H1 (cell line): ENCODE data around the gene GRIP1. TPM values are rescaled to one million over a fixed set of nuclear protein-coding genes. Genes with fewer than 3 reads are reported as not detected.

Experiments used
- CTCF ChIA-PET: fragments of 300-600 bp; sonication (Branson Sonifier 250); formaldehyde crosslinking; loops from one replicate; lab custom pipeline; 2021; ENCODE audit not compliant: partially characterized antibody; lab: Charles Lee
- POLR2A ChIA-PET: fragments of 300-600 bp; sonication (Branson Sonifier 250); formaldehyde crosslinking; loops from one replicate; lab custom pipeline; 2021; ENCODE audit warnings: inconsistent platforms; ENCODE audit not compliant: partially characterized antibody; lab: Charles Lee
- DNase-seq, 2 experiments: peaks; one replicate each; pipeline versions ENCODE4 v3.0.0 to v3.0.0-alpha.2; 2010 to 2022; ENCODE audit warnings: low spot score in 2 of 2, low read depth in 1 of 2, mixed read lengths in 1 of 2
- FAIRE-seq: peaks from 2 replicates; lab custom pipeline; 2011; peaks lifted over from hg19 to GRCh38; lab: Jason Lieb, UNC
- H2AFZ ChIP-seq: 2 replicates; pipeline ENCODE4 v1.8.1; 2012; ENCODE audit warnings: low read length, inconsistent platforms
- H2AK5ac ChIP-seq: 2 replicates; pipeline ENCODE4 v1.6.1; 2013; ENCODE audit warnings: low read depth, low read length
- H2BK120ac ChIP-seq: replicated peaks from 2 replicates; pipeline ENCODE3; 2013; ENCODE audit warnings: low read depth, low read length, inconsistent platforms
- H2BK12ac ChIP-seq: 2 replicates; pipeline ENCODE4 v1.6.1; 2013; ENCODE audit warnings: low read depth, low read length
- H2BK15ac ChIP-seq: 2 replicates; pipeline ENCODE4 v1.6.1; 2013; ENCODE audit warnings: low read length
- H2BK20ac ChIP-seq: 2 replicates; pipeline ENCODE4 v1.6.1; 2013; ENCODE audit warnings: low read length
- H2BK5ac ChIP-seq: 2 replicates; pipeline ENCODE4 v1.6.1; 2013; ENCODE audit warnings: low read depth, low read length
- H3K14ac ChIP-seq: 2 replicates; pipeline ENCODE4 v1.6.1; 2013; ENCODE audit warnings: inconsistent platforms; ENCODE audit not compliant: insufficient read length
- H3K18ac ChIP-seq: 2 replicates; pipeline ENCODE4 v1.6.1; 2013; ENCODE audit warnings: low read length; ENCODE audit errors: extremely low read depth
- H3K23ac ChIP-seq: 2 replicates; pipeline ENCODE4 v1.6.1; 2013; ENCODE audit warnings: inconsistent platforms; ENCODE audit not compliant: insufficient read length
- H3K23me2 ChIP-seq: 2 replicates; pipeline ENCODE4 v1.6.1; 2013; ENCODE audit warnings: low read depth, low read length
- H3K27ac ChIP-seq: 2 replicates; pipeline ENCODE4 v1.6.1; 2011; ENCODE audit warnings: low read depth, low read length, inconsistent platforms
- H3K27me3 ChIP-seq, 4 experiments: replicated peaks in 1 of 4; 1 replicate in 1 of 4; 2 replicates in 3 of 4; pipeline versions ENCODE4 v1.6.1 to v1.8.1; 2011 to 2013; ENCODE audit warnings: low read length in 3 of 4, mild to moderate bottlenecking in 3 of 4, inconsistent platforms in 2 of 4, mixed read lengths in 2 of 4, moderate library complexity in 1 of 4; ENCODE audit not compliant: control insufficient read depth in 3 of 4, insufficient read depth in 3 of 4; ENCODE audit errors: extremely low read depth in 1 of 4
- H3K36me3 ChIP-seq, 4 experiments: 2 replicates each; pipeline versions ENCODE4 v1.6.1 to v1.8.1; 2011 to 2013; ENCODE audit warnings: mild to moderate bottlenecking in 4 of 4, low read length in 3 of 4, moderate library complexity in 2 of 4, control low read depth in 1 of 4, inconsistent platforms in 1 of 4; ENCODE audit not compliant: insufficient read depth in 4 of 4, control insufficient read depth in 2 of 4
- H3K4ac ChIP-seq: replicated peaks from 2 replicates; pipeline ENCODE3; 2013; ENCODE audit warnings: low read length, low read depth, mixed read lengths, inconsistent platforms; ENCODE audit not compliant: insufficient read length
- H3K4me1 ChIP-seq, 4 experiments: replicated peaks in 1 of 4; 1 replicate in 1 of 4; 2 replicates in 3 of 4; pipeline versions ENCODE4 v1.6.1 to v1.8.1; 2011 to 2013; ENCODE audit warnings: low read length in 3 of 4, inconsistent platforms in 2 of 4, mixed read lengths in 1 of 4; ENCODE audit not compliant: insufficient read depth in 4 of 4, control insufficient read depth in 3 of 4
- H3K4me2 ChIP-seq, 2 experiments: 2 replicates each; pipeline versions ENCODE4 v1.6.1 to v1.8.1; 2011 to 2013; ENCODE audit warnings: low read depth in 2 of 2, low read length in 2 of 2, control low read depth in 1 of 2, inconsistent platforms in 1 of 2, mild to moderate bottlenecking in 1 of 2; ENCODE audit not compliant: insufficient read depth in 1 of 2
- H3K4me3 ChIP-seq, 4 experiments: fragments of 200-600, 300-600 bp in 1 of 4; sonication (generic), shearing (Covaris generic), sonication (Bioruptor Twin) in 1 of 4; 2 replicates each; pipeline versions ENCODE4 v1.5.1 to v1.8.1; 2011 to 2016; ENCODE audit warnings: low read length in 4 of 4, low read depth in 3 of 4, control low read depth in 2 of 4, inconsistent platforms in 2 of 4, mild to moderate bottlenecking in 2 of 4, mixed read lengths in 1 of 4, moderate library complexity in 1 of 4; ENCODE audit not compliant: insufficient read depth in 2 of 4; ENCODE audit errors: extremely low read depth in 1 of 4
- H3K56ac ChIP-seq: replicated peaks from 2 replicates; pipeline ENCODE3; 2013; ENCODE audit warnings: low read depth, mild to moderate bottlenecking, mixed read lengths, low read length, inconsistent platforms; ENCODE audit not compliant: insufficient read length
- H3K79me1 ChIP-seq: 2 replicates; pipeline ENCODE4 v1.6.1; 2013; ENCODE audit warnings: low read depth, low read length, control low read depth
- H3K79me2 ChIP-seq, 2 experiments: 2 replicates each; pipeline versions ENCODE4 v1.6.1 to v1.8.1; 2012 to 2013; ENCODE audit warnings: low read length in 2 of 2, mild to moderate bottlenecking in 2 of 2, inconsistent platforms in 1 of 2; ENCODE audit not compliant: insufficient read depth in 2 of 2, control insufficient read depth in 1 of 2
- H3K9ac ChIP-seq, 4 experiments: replicated peaks in 1 of 4; 1 replicate in 1 of 4; 2 replicates in 3 of 4; pipeline versions ENCODE4 v1.6.1 to v1.8.1; 2011 to 2013; ENCODE audit warnings: low read depth in 3 of 4, low read length in 3 of 4, control low read depth in 2 of 4, mild to moderate bottlenecking in 2 of 4, moderate library complexity in 2 of 4, inconsistent platforms in 1 of 4; ENCODE audit errors: extremely low read depth in 1 of 4
- H3K9me3 ChIP-seq, 2 experiments: 2 replicates each; pipeline versions ENCODE4 v1.6.1 to v1.8.1; 2012 to 2013; ENCODE audit warnings: mild to moderate bottlenecking in 2 of 2, moderate library complexity in 2 of 2, control low read depth in 1 of 2, inconsistent platforms in 1 of 2, low read depth in 1 of 2, low read length in 1 of 2, mixed read lengths in 1 of 2; ENCODE audit not compliant: insufficient read depth in 2 of 2
- H4K20me1 ChIP-seq, 2 experiments: replicated peaks in 1 of 2; 2 replicates each; pipeline versions ENCODE3 to v1.8.1; 2011 to 2013; ENCODE audit warnings: inconsistent platforms in 2 of 2, low read length in 2 of 2, mild to moderate bottlenecking in 1 of 2; ENCODE audit not compliant: insufficient read depth in 2 of 2, control insufficient read depth in 1 of 2
- H4K5ac ChIP-seq: 2 replicates; pipeline ENCODE4 v1.6.1; 2013; ENCODE audit warnings: low read length, low read depth, mixed read lengths, inconsistent platforms; ENCODE audit not compliant: insufficient read length
- H4K8ac ChIP-seq: 2 replicates; pipeline ENCODE4 v1.8.0; 2013; ENCODE audit warnings: mild to moderate bottlenecking, moderate library complexity, low read length, inconsistent platforms; ENCODE audit not compliant: insufficient read depth; ENCODE audit errors: extremely low read depth
- H4K91ac ChIP-seq: replicated peaks from 2 replicates; pipeline ENCODE3; 2013; ENCODE audit warnings: low read length, mixed read lengths, inconsistent platforms; ENCODE audit not compliant: insufficient read length
- SRF ChIP-seq: IDR thresholded peaks from 2 replicates; pipeline ENCODE4 v1.6.1; 2011; ENCODE audit warnings: mild to moderate bottlenecking, low read depth, low read length, moderate library complexity
- WGBS, 2 experiments: shearing (Covaris generic) in 1 of 2; methylation state at CpG; one replicate each; pipeline versions ENCODE4 v1.1.6 to v1.1.7; 2013 to 2015; ENCODE audit warnings: low lambda C conversion rate in 2 of 2, mixed read lengths in 2 of 2, inconsistent platforms in 1 of 2, low coverage in 1 of 2, missing lambda C conversion rate in 1 of 2; ENCODE audit not compliant: insufficient replicate concordance in 2 of 2, insufficient coverage in 1 of 2, insufficient read length in 1 of 2; ENCODE audit errors: extremely low coverage in 1 of 2, missing lambda C conversion rate in 1 of 2; 5-methylcytosine and 5-hydroxymethylcytosine counted together
- polyA plus RNA-seq, 7 experiments: library from polyadenylated mRNA; depleted of rRNA in 3 of 7; stranded (reverse) in 5 of 7; unstranded in 2 of 7; fragments of >200 nt in 5 of 7; fragments of 200-250 nt in 2 of 7; gene quantifications; 1 replicate in 5 of 7; 2 replicates in 1 of 7; 4 replicates in 1 of 7; pipeline versions ENCODE4 v1.2.1 to v1.2.3, GENCODE V29; 2011 to 2013; ENCODE audit warnings: missing spikeins in 2 of 7, mixed read lengths in 2 of 7
- total RNA-seq: library from RNA; stranded (reverse); fragmentation: NEBNext Ultra II Directional; extraction: Animal tissue kit (Norgen Biotek cat#: 25700); gene quantifications from 2 replicates; pipeline ENCODE4 v1.2.1, GENCODE V29; 2021

Gene GRIP1
- total and polyA plus RNA-seq, 2 of the 8 experiments (the other 6 are each of a cell fraction or from before 2014, with no cell fraction given), result 4.5 to 27.3 TPM

- no peaks in the 10 kb centered on the region for H3K9me3 ChIP-seq
- no peaks in the 10 kb centered on the region for H3K4me1 ChIP-seq
- no peak overlapping the region for H3K4ac ChIP-seq
- no peak overlapping the region for H2BK15ac ChIP-seq
- H3K4me3 ChIP-seq, result no peak overlapping the region
- ChIA-PET POLR2A (no interaction called here), CTCF (interaction anchor here (0.5 kb wide), 1 partner anchor 1742 kb away, joined by 4 read pairs; no protein-coding TSS in a partner anchor)
- H3K27me3 ChIP-seq, result no peaks in the 10 kb centered on the region
- no peak overlapping the region for H3K56ac ChIP-seq
- H3K23me2 ChIP-seq, result no peaks in the 10 kb centered on the region; the same call in 1 of the 2 replicates
- no peak overlapping the region for H2AK5ac ChIP-seq
- H4K8ac ChIP-seq, result no peak overlapping the region
- H3K9ac ChIP-seq, result no peak overlapping the region
- FAIRE-seq (no peak), DNase-seq (no peak)
- WGBS, 2 experiments, result 97% methylated on average over 3 of the region's 3 CpGs; no CpG with 5 or more reads in 1 of the 2 experiments
- no peaks in the 10 kb centered on the region for H3K79me2 ChIP-seq
- no peaks in the 10 kb centered on the region for H3K79me1 ChIP-seq
- no peak overlapping the region for H2BK120ac ChIP-seq
- H2BK5ac ChIP-seq, result no peak overlapping the region
- no peak overlapping the region for H2BK20ac ChIP-seq
- H2BK12ac ChIP-seq, result peak overlapping the region; percentile 29; the same call in 1 of the 2 replicates
- no peak overlapping the region for H2AFZ ChIP-seq
- no peak overlapping the region for H4K5ac ChIP-seq
- no peaks in the 10 kb centered on the region for H4K20me1 ChIP-seq
- H3K27ac ChIP-seq, result no peak overlapping the region
- no peak overlapping the region for H3K23ac ChIP-seq
- H4K91ac ChIP-seq, result no peak overlapping the region
- H3K18ac ChIP-seq, result no peak overlapping the region
- no peak overlapping the region for H3K14ac ChIP-seq
- H3K36me3 ChIP-seq, result no peaks in the 10 kb centered on the region
- H3K4me2 ChIP-seq, result no peak overlapping the region
- TF ChIP-seq SRF, result no peak
These were observed 141.0 kb downstream of the GRIP1 start for GRCh38 chr12:66537876-66538275.
